Liver (tissue), 9 donors: ENCODE measurements around the gene TMEM176A. TPM values are rescaled to one million over a fixed set of nuclear protein-coding genes. Genes with fewer than 3 reads are reported as not detected.

ENCODE experiments used
- DNase-seq: peaks from one replicate; pipeline ENCODE4 v3.0.0-alpha.2; 2017; ENCODE audit warnings: low spot score
- H3K27ac ChIP-seq, 2 donors: one replicate each; pipeline ENCODE4 v1.7.0; 2013; ENCODE audit warnings: inconsistent platforms in 2 of 2, low read length in 2 of 2, control low read depth in 1 of 2, low read depth in 1 of 2, mild to moderate bottlenecking in 1 of 2
- H3K27me3 ChIP-seq, 4 donors: one replicate each; pipeline versions ENCODE4 v1.6.1 to v1.7.0; 2013; ENCODE audit warnings: low read length in 3 of 4, inconsistent platforms in 1 of 4, mild to moderate bottlenecking in 1 of 4, moderate library complexity in 1 of 4; ENCODE audit not compliant: control insufficient read depth in 4 of 4, insufficient read depth in 4 of 4
- H3K36me3 ChIP-seq, 4 donors: one replicate each; pipeline versions ENCODE4 v1.6.1 to v1.7.0; 2013; ENCODE audit warnings: low read length in 3 of 4, mild to moderate bottlenecking in 3 of 4, low read depth in 1 of 4, moderate library complexity in 1 of 4; ENCODE audit not compliant: control insufficient read depth in 4 of 4, insufficient read depth in 3 of 4
- H3K4me1 ChIP-seq, 4 donors: one replicate each; pipeline versions ENCODE4 v1.6.1 to v1.7.0; 2013; ENCODE audit warnings: low read length in 3 of 4, mild to moderate bottlenecking in 3 of 4, moderate library complexity in 1 of 4; ENCODE audit not compliant: control insufficient read depth in 4 of 4, insufficient read depth in 4 of 4
- H3K4me3 ChIP-seq, 3 donors: one replicate each; pipeline versions ENCODE4 v1.6.1 to v1.7.0; 2013; ENCODE audit warnings: low read length in 3 of 3, control low read depth in 1 of 3, low read depth in 1 of 3, mild to moderate bottlenecking in 1 of 3
- H3K9ac ChIP-seq, 2 donors: one replicate each; pipeline ENCODE4 v1.7.0; 2013; ENCODE audit warnings: low read length in 2 of 2, mild to moderate bottlenecking in 2 of 2, moderate library complexity in 2 of 2, control low read depth in 1 of 2, low read depth in 1 of 2
- H3K9me3 ChIP-seq, 4 donors: one replicate each; pipeline versions ENCODE4 v1.6.1 to v1.7.0; 2013; ENCODE audit warnings: low read length in 3 of 4; ENCODE audit not compliant: control insufficient read depth in 4 of 4
- EGR1 ChIP-seq, 2 donors: IDR thresholded peaks; 2 replicates each; pipeline ENCODE4 v1.6.1; 2016 to 2018; ENCODE audit warnings: antibody characterized with exemption in 2 of 2, low read depth in 2 of 2
- FOXA2 ChIP-seq: IDR thresholded peaks from 2 replicates; pipeline ENCODE4 v1.6.1; 2016; ENCODE audit warnings: antibody characterized with exemption
- HNF4A ChIP-seq, 2 donors: conservative IDR thresholded peaks; 2 replicates each; pipeline ENCODE4 v1.6.1; 2016; ENCODE audit warnings: antibody characterized with exemption in 2 of 2, mild to moderate bottlenecking in 2 of 2
- JUND ChIP-seq, 2 donors: IDR thresholded peaks; 2 replicates each; pipeline ENCODE4 v1.6.1; 2016; ENCODE audit warnings: antibody characterized with exemption in 2 of 2
- NR2F2 ChIP-seq: IDR thresholded peaks from 2 replicates; pipeline ENCODE4 v1.6.1; 2016; ENCODE audit warnings: antibody characterized with exemption
- RAD21 ChIP-seq, 2 donors: IDR thresholded peaks; 2 replicates each; pipeline ENCODE4 v1.6.1; 2016; ENCODE audit warnings: antibody characterized with exemption in 2 of 2, mild to moderate bottlenecking in 2 of 2
- RXRA ChIP-seq, 2 donors: IDR thresholded peaks; 2 replicates each; pipeline ENCODE4 v1.6.1; 2017 to 2018; ENCODE audit warnings: antibody characterized with exemption in 2 of 2, mild to moderate bottlenecking in 1 of 2
- SP1 ChIP-seq: IDR thresholded peaks from 2 replicates; pipeline ENCODE4 v1.6.1; 2018; ENCODE audit warnings: antibody characterized with exemption, mild to moderate bottlenecking
- TAF1 ChIP-seq: conservative IDR thresholded peaks from 2 replicates; pipeline ENCODE4 v1.6.1; 2016; ENCODE audit warnings: antibody characterized with exemption, mild to moderate bottlenecking
- YY1 ChIP-seq: IDR thresholded peaks from 2 replicates; pipeline ENCODE4 v1.6.1; 2016; ENCODE audit warnings: antibody characterized with exemption, mild to moderate bottlenecking
- WGBS: extraction: QIAGEN DNeasy Blood & Tissue Kit; methylation state at CpG from one replicate; pipeline ENCODE4 v1.1.7; 2013; 5-methylcytosine and 5-hydroxymethylcytosine counted together
- polyA plus RNA-seq, 2 donors: library from polyadenylated mRNA; stranded (reverse) in 1 of 2; unstranded in 1 of 2; fragments of 200-250 nt in 1 of 2; fragments of >200 nt in 1 of 2; fragmentation: Nextera tagmentation in 1 of 2; extraction: Ambion mirVana in 1 of 2; gene quantifications; one replicate each; pipeline versions ENCODE4 v1.2.1 to v1.2.3, GENCODE V29; 2013 to 2015
- total RNA-seq, 2 donors: library from RNA; depleted of rRNA; stranded (reverse); fragments of >200 nt; gene quantifications; one replicate each; pipeline ENCODE4 v1.2.3, GENCODE V29; 2014
- TF ChIP-seq, protein P1 (sequence below): IDR thresholded peaks from 2 replicates; pipeline ENCODE4 v1.6.1; 2016; ENCODE audit warnings: antibody characterized with exemption
- TF ChIP-seq, protein P2 (sequence below): fragments of 150-350 bp; IDR thresholded peaks from 2 replicates; pipeline ENCODE4 v1.5.1; 2017; ENCODE audit warnings: improper control_type of control experiment, low read depth, low read length; ENCODE audit not compliant: missing input control
- TF ChIP-seq, protein P3 (sequence below): IDR thresholded peaks from 2 replicates; pipeline ENCODE4 v1.6.1; 2016; ENCODE audit warnings: antibody characterized with exemption
- TF ChIP-seq, protein P4 (sequence below): IDR thresholded peaks from 2 replicates; pipeline ENCODE4 v1.6.1; 2016; ENCODE audit warnings: antibody characterized with exemption, mild to moderate bottlenecking
- donor health status: healthy.
- donor health status: healthy.
- donor health status: healthy.
- donor health status: healthy.
- donor health status: healthy.

Gene TMEM176A
- total and polyA plus RNA-seq, 4 donors = 346 to 703 (median 539) TPM

DNA sequence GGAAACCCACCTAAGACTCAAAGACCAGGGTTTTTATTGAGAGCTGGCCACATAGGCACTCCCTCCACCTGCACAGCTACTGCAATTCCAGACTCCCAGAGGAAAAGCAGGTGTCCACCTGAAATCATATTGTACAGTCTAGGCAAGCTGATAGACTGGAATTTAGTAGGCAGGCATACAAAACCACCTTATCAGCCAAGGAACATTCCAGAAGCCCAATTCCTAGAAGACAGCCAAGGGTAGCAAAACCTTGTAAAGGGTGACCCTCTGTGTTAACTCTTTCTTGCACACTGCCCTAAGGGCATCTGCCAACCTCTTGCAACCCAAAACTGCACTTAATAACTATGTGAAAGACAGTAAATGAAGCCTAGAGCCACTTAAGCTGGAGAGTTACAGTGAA is 5.3 kb downstream of the TMEM176A start:
- H3K27ac ChIP-seq = peak overlapping the region; percentile 13 to 26
- no peak for TF ChIP-seq HNF4A (conservative IDR thresholded peaks at IDR 0.05)

DNA sequence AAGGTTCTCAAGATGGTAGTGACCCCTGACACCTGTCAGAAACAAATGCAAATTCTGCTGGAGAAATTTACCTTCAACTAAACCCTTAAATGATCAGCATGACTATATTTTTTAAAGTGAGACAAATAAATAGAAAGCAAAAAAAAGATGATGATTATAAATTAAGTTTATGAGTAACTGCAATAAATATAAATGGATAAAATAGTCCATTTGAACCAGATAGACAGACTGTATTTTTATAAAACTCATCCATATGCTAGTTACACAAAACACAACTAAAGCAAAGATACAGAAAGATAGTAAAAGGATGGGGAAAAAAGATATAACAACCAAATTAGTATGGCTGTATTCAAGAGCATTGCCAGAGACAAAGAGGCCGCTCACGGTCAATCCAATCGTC is 5.9 kb downstream of the TMEM176A start:
- Histone ChIP-seq H3K4me1 (peaks cover 5 to 31% (median 19%) of the 10 kb centered on the region in 4 donors), H3K27ac (no peak overlapping the region), H3K36me3 (peaks cover 0 to 31% (median 28%) of the 10 kb centered on the region in 4 donors), H3K9me3 (peaks cover 0 to 3% (median 2%) of the 10 kb centered on the region in 4 donors), H3K9ac (no peak overlapping the region), H3K4me3 (no peak overlapping the region), H3K27me3 (no peaks in the 10 kb centered on the region)
- TF ChIP-seq EGR1 (IDR thresholded peaks at IDR 0.05; ENCODE audit: low read depth in 2 of 2) = no peak
- TF ChIP-seq, protein P1, sequence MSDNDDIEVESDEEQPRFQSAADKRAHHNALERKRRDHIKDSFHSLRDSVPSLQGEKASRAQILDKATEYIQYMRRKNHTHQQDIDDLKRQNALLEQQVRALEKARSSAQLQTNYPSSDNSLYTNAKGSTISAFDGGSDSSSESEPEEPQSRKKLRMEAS = no peak
- no peak for TF ChIP-seq HNF4A (conservative IDR thresholded peaks at IDR 0.05)
- no peak for TF ChIP-seq YY1
- no peak for TF ChIP-seq RXRA (IDR thresholded peaks at IDR 0.05)
- TF ChIP-seq, protein P2, sequence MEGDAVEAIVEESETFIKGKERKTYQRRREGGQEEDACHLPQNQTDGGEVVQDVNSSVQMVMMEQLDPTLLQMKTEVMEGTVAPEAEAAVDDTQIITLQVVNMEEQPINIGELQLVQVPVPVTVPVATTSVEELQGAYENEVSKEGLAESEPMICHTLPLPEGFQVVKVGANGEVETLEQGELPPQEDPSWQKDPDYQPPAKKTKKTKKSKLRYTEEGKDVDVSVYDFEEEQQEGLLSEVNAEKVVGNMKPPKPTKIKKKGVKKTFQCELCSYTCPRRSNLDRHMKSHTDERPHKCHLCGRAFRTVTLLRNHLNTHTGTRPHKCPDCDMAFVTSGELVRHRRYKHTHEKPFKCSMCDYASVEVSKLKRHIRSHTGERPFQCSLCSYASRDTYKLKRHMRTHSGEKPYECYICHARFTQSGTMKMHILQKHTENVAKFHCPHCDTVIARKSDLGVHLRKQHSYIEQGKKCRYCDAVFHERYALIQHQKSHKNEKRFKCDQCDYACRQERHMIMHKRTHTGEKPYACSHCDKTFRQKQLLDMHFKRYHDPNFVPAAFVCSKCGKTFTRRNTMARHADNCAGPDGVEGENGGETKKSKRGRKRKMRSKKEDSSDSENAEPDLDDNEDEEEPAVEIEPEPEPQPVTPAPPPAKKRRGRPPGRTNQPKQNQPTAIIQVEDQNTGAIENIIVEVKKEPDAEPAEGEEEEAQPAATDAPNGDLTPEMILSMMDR = no peak
- TF ChIP-seq, protein P3, sequence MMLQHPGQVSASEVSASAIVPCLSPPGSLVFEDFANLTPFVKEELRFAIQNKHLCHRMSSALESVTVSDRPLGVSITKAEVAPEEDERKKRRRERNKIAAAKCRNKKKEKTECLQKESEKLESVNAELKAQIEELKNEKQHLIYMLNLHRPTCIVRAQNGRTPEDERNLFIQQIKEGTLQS = no peak
- no peak for TF ChIP-seq SP1
- TF ChIP-seq FOXA2 = no peak
- no peak for TF ChIP-seq TAF1
- no peak for TF ChIP-seq RAD21 (IDR thresholded peaks at IDR 0.05)
- no peak for TF ChIP-seq JUND (IDR thresholded peaks at IDR 0.05)
- TF ChIP-seq NR2F2 = no peak
- TF ChIP-seq, protein P4, sequence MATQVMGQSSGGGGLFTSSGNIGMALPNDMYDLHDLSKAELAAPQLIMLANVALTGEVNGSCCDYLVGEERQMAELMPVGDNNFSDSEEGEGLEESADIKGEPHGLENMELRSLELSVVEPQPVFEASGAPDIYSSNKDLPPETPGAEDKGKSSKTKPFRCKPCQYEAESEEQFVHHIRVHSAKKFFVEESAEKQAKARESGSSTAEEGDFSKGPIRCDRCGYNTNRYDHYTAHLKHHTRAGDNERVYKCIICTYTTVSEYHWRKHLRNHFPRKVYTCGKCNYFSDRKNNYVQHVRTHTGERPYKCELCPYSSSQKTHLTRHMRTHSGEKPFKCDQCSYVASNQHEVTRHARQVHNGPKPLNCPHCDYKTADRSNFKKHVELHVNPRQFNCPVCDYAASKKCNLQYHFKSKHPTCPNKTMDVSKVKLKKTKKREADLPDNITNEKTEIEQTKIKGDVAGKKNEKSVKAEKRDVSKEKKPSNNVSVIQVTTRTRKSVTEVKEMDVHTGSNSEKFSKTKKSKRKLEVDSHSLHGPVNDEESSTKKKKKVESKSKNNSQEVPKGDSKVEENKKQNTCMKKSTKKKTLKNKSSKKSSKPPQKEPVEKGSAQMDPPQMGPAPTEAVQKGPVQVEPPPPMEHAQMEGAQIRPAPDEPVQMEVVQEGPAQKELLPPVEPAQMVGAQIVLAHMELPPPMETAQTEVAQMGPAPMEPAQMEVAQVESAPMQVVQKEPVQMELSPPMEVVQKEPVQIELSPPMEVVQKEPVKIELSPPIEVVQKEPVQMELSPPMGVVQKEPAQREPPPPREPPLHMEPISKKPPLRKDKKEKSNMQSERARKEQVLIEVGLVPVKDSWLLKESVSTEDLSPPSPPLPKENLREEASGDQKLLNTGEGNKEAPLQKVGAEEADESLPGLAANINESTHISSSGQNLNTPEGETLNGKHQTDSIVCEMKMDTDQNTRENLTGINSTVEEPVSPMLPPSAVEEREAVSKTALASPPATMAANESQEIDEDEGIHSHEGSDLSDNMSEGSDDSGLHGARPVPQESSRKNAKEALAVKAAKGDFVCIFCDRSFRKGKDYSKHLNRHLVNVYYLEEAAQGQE = no peak
- WGBS = 96% methylated on average over 3 of the region's 3 CpGs
- DNase-seq = no peak

More for the DNA sequence above, 5.3 kb downstream of the TMEM176A start:
- H3K9ac ChIP-seq = no peak overlapping the region
- peaks cover 5 to 31% (median 19%) of the 10 kb centered on the region in 4 donors for H3K4me1 ChIP-seq
- no peaks in the 10 kb centered on the region for H3K27me3 ChIP-seq
- no peak overlapping the region for H3K4me3 ChIP-seq
- H3K36me3 ChIP-seq = peaks cover 0 to 31% (median 28%) of the 10 kb centered on the region in 4 donors
- H3K9me3 ChIP-seq = peaks cover 0 to 3% (median 2%) of the 10 kb centered on the region in 4 donors
- DNase-seq = no peak
